Retinal pigment epithelial cell (primary cell): Measurements from ENCODE around the gene PCSK1N.

Source experiments
- DNase-seq: peaks from one replicate; pipeline ENCODE4 v3.0.0-alpha.2; 2010; ENCODE audit warnings: low read depth
- H3K4me3 ChIP-seq: 2 replicates; pipeline ENCODE4 v1.5.1; 2011; ENCODE audit warnings: mild to moderate bottlenecking, low read length, control low read depth, moderate library complexity
- TF ChIP-seq, protein P1 (sequence below): conservative IDR thresholded peaks from 2 replicates; pipeline ENCODE4 v1.5.1; 2011; ENCODE audit warnings: low read depth, low read length, control low read depth, inconsistent platforms

The PCSK1N gene

DNA sequence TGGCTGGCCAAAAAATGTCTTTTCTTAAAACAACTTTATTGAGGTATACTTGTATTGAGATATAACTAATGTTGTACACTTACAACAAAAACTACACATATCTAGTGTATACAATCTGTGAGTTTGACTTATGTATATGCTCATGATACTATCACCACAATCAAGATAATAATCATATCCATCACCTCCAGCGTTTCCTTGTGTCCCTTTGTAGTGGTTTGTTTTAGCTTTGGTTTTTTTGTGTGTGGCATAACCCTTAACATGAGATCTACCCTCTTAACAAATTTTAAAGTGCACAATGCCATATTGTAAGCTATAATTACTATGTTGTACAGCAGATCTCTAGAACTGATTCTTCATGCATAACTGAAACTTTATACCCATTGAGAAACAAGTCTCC is 13.4 kb upstream of the PCSK1N start:
- no peak for DNase-seq
- TF ChIP-seq, protein P1, sequence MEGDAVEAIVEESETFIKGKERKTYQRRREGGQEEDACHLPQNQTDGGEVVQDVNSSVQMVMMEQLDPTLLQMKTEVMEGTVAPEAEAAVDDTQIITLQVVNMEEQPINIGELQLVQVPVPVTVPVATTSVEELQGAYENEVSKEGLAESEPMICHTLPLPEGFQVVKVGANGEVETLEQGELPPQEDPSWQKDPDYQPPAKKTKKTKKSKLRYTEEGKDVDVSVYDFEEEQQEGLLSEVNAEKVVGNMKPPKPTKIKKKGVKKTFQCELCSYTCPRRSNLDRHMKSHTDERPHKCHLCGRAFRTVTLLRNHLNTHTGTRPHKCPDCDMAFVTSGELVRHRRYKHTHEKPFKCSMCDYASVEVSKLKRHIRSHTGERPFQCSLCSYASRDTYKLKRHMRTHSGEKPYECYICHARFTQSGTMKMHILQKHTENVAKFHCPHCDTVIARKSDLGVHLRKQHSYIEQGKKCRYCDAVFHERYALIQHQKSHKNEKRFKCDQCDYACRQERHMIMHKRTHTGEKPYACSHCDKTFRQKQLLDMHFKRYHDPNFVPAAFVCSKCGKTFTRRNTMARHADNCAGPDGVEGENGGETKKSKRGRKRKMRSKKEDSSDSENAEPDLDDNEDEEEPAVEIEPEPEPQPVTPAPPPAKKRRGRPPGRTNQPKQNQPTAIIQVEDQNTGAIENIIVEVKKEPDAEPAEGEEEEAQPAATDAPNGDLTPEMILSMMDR = no peak
- no peak overlapping the region for H3K4me3 ChIP-seq

DNA sequence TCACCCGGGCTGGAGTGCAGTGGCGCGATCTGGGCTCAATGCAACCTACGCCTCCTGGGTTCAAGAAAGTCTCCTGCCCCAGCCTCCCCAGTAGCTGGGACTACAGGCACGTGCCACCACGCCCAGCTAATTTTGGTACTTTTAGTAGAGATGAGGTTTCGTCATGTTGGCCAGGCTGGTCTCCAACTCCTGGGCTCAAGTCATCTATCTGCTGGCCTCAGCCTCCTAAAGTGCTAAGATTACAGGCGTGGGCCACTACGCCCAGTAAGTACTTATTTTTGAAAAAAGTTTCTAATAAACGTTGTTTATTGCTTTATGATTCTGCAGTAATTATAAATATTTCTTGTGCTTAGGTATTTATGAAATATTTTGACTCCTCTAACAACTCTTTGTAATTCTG is 4.3 kb upstream of the PCSK1N start:
- H3K4me3 ChIP-seq = no peak overlapping the region
- DNase-seq = no peak
- TF ChIP-seq, protein P1 = no peak

DNA sequence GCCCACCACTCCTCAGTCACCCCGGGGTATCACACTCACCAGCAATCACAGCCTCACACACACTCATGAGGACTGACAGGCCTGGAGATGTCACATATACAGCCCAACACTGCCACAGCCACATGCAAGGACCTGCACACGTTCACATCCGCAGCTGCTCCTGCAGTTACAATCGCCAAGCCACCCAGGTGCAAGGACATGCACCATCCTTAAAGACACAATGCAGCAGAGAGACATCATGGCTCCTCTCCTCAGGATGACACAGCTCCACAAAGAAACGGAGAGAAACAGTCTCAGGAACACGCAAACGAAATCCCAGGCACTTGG is 1.1 kb downstream of the PCSK1N start:
- TF ChIP-seq, protein P1 = no peak
- peak overlapping the region; percentile 59 for H3K4me3 ChIP-seq
- no peak for DNase-seq

DNA sequence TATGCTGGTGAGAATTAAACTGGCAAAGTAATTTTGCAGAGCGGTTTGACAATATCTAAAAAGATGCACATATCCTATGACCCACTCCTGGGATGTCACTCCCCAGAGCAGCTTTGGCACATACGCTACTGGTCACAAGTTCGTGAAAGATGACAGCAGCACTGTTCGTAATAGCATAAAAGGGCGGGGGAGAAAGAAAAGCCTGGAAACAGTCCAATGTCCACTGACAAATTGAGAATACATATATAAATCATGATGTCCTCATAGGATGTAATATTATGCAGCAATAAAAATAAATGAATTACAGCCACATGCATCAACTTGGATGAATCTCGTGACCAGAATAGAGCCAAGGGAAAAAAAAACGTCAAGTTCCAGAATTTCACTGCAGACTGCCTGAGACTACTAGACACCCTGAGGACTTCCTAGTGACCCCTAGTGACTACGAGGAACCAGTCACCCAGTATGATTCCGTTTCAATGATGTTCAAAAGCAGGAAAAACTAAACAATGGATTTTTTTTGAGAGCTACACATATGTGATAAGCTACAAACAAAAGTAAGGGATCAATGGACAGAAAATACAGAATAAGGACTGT is 1.8 kb downstream of the PCSK1N start:
- H3K4me3 ChIP-seq = no peak overlapping the region
- TF ChIP-seq, protein P1 = peak; percentile 7
- DNase-seq = no peak

GRCh38 chrX:48831909-48832291 is 3.5 kb downstream of the PCSK1N start:
- no peak for DNase-seq
- H3K4me3 ChIP-seq = no peak overlapping the region
- TF ChIP-seq, protein P1 = no peak

DNA sequence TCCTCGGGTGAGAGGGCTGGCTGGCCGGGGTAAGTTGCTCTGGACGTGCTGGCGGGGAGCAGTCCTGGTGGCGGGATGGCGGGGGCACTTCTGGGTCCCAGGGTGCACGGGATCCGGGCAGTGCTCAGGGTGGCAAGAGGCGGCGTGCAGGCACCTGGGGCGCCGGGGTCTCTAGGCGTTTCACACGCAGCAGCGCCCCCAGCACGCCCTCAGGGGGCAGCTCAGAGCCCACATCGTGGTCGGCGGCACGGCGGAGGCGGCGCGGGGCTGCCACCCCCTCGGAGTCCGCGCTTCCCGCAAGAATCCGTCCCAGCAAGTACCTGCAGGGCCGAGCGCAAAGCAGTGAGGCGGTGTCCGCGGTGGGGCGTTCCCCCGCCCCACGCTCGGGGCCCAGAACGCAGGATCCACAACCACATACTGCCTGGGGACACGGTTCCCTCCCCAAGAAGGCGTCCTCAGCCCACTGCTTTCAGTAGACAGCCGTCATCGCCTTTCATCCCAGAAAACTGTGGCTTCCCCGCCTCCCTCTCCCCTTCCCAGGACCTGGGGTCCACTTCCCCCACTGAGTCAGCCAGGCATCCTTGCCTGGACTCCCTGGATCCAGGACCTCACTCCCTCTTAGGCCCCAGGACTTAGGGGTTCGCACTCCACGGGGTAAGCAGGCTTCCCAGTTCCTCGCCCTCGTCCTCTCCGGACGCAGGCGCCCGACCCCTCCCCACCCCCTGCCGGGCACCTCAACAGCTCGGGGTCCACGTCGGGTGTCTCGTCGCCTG is 4.1 kb downstream of the PCSK1N start:
- TF ChIP-seq, protein P1 = no peak
- H3K4me3 ChIP-seq = no peak overlapping the region
- no peak for DNase-seq
